GM23338 (cell line): ENCODE data around the gene NKAIN2. TPM values are rescaled to one million over a fixed set of nuclear protein-coding genes. Genes with fewer than 3 reads are reported as not detected.

ENCODE experiments used
- ATAC-seq: fragments of 200-7000 bp; cut with Tn5 transposase; 3 replicates; pipeline ENCODE4 v1.9.1; 2020
- DNase-seq: peaks from one replicate; pipeline ENCODE4 v3.0.0-alpha.2; 2015; ENCODE audit warnings: low spot score
- H2AFZ ChIP-seq: fragments of 200-600 bp; sonication (generic); 2 replicates; pipeline ENCODE4 v1.8.0; 2016; ENCODE audit warnings: antibody characterized with exemption, mild to moderate bottlenecking, moderate library complexity
- H3F3A ChIP-seq: fragments of 200-600 bp; sonication (generic); replicated peaks from 2 replicates; pipeline ENCODE4 v1.8.0; 2017; ENCODE audit warnings: antibody characterized with exemption, mixed run types, low read depth
- H3K27ac ChIP-seq: fragments of 200-600 bp; sonication (generic); 2 replicates; pipeline ENCODE4 v1.6.1; 2016; ENCODE audit warnings: low read depth
- H3K27me3 ChIP-seq: fragments of 200-600 bp; sonication (generic); 2 replicates; pipeline ENCODE4 v1.8.0; 2016; ENCODE audit warnings: mild to moderate bottlenecking, mixed run types, moderate library complexity; ENCODE audit not compliant: insufficient read depth
- H3K36me3 ChIP-seq: fragments of 200-600 bp; sonication (generic); 2 replicates; pipeline ENCODE4 v1.8.0; 2016; ENCODE audit warnings: mild to moderate bottlenecking; ENCODE audit not compliant: insufficient read depth
- H3K4me1 ChIP-seq: fragments of 200-600 bp; sonication (generic); 2 replicates; pipeline ENCODE4 v1.8.0; 2016; ENCODE audit warnings: mild to moderate bottlenecking, moderate library complexity; ENCODE audit not compliant: insufficient read depth
- H3K4me2 ChIP-seq: fragments of 200-600 bp; sonication (generic); 2 replicates; pipeline ENCODE4 v1.7.1; 2017; ENCODE audit warnings: mixed run types
- H3K4me3 ChIP-seq: fragments of 200-600 bp; sonication (generic); 2 replicates; pipeline ENCODE4 v1.6.1; 2016; ENCODE audit warnings: mixed run types
- H3K79me2 ChIP-seq: fragments of 200-600 bp; sonication (generic); replicated peaks from 2 replicates; pipeline ENCODE4 v1.8.0; 2017; ENCODE audit warnings: mild to moderate bottlenecking; ENCODE audit not compliant: insufficient read depth
- H3K9me2 ChIP-seq: fragments of 200-600 bp; sonication (generic); 2 replicates; pipeline ENCODE4 v1.8.0; 2017; ENCODE audit not compliant: insufficient read depth
- H4K20me1 ChIP-seq: fragments of 200-600 bp; sonication (generic); replicated peaks from 2 replicates; pipeline ENCODE4 v1.8.0; 2017; ENCODE audit warnings: mild to moderate bottlenecking; ENCODE audit not compliant: insufficient read depth
- H3K27ac Mint-ChIP-seq: 2 replicates; pipeline ENCODE4 v1.8.0; 2020; ENCODE audit warnings: inconsistent platforms, mild to moderate bottlenecking, moderate library complexity, mixed read lengths
- H3K27me3 Mint-ChIP-seq: 3 replicates; pipeline ENCODE4 v1.8.0; 2022; ENCODE audit warnings: low read depth, mild to moderate bottlenecking, moderate library complexity, mixed read lengths, inconsistent platforms; ENCODE audit not compliant: insufficient read depth, poor library complexity
- H3K36me3 Mint-ChIP-seq: 3 replicates; pipeline ENCODE4 v1.8.0; 2021; ENCODE audit warnings: low read depth, mild to moderate bottlenecking, inconsistent platforms, moderate library complexity, mixed read lengths
- H3K4me1 Mint-ChIP-seq: 3 replicates; pipeline ENCODE4 v1.8.0; 2020; ENCODE audit warnings: mild to moderate bottlenecking, inconsistent platforms, mixed read lengths
- H3K4me3 Mint-ChIP-seq: 3 replicates; pipeline ENCODE4 v1.8.0; 2021; ENCODE audit warnings: moderate library complexity, mild to moderate bottlenecking, inconsistent platforms, mixed read lengths
- H3K9me3 Mint-ChIP-seq: 3 replicates; pipeline ENCODE4 v1.8.0; 2020; ENCODE audit warnings: moderate library complexity, mild to moderate bottlenecking, inconsistent platforms, mixed read lengths
- CREB1 ChIP-seq: fragments of 250-450 bp; sonication (Bioruptor Pico); IDR thresholded peaks from 2 replicates; pipeline ENCODE4 v1.5.0; 2020; ENCODE audit warnings: low read depth, mild to moderate bottlenecking, moderate library complexity
- JUNB ChIP-seq: IDR thresholded peaks from one replicate; pipeline ENCODE4 v1.6.1; 2016; ENCODE audit warnings: antibody characterized with exemption; ENCODE audit not compliant: unreplicated experiment
- NANOG ChIP-seq: IDR thresholded peaks from 2 replicates; pipeline ENCODE4 v1.6.1; 2016; ENCODE audit warnings: antibody characterized with exemption, borderline replicate concordance
- STAT1 ChIP-seq: IDR thresholded peaks from one replicate; pipeline ENCODE4 v1.6.1; 2016; ENCODE audit warnings: antibody characterized with exemption; ENCODE audit not compliant: unreplicated experiment
- ZNF114 ChIP-seq: fragments of 250-450 bp; sonication (Bioruptor Pico); IDR thresholded peaks from 2 replicates; pipeline ENCODE4 v1.5.0; 2020; ENCODE audit warnings: mild to moderate bottlenecking, moderate library complexity
- polyA plus RNA-seq: library from polyadenylated mRNA; unstranded; fragments of >200 nt; fragmentation: Nextera tagmentation; extraction: Ambion mirVana; gene quantifications from 2 replicates; pipeline ENCODE4 v1.2.1, GENCODE V29; 2016
- total RNA-seq: library from RNA; depleted of rRNA; stranded (reverse); fragments of >200 nt; shearing (Covaris generic); gene quantifications from 2 replicates; pipeline ENCODE4 v1.2.3, GENCODE V29; 2014
- TF ChIP-seq, protein P1 (sequence below): fragments of 250-450 bp; sonication (Bioruptor Pico); IDR thresholded peaks from 2 replicates; pipeline ENCODE4 v1.5.0; 2020; ENCODE audit warnings: mild to moderate bottlenecking, moderate library complexity
- TF ChIP-seq, protein P2 (sequence below): IDR thresholded peaks from one replicate; pipeline ENCODE4 v1.6.1; 2018; ENCODE audit warnings: antibody characterized with exemption; ENCODE audit not compliant: unreplicated experiment

Gene NKAIN2
- total and polyA plus RNA-seq, 2 experiments from 2014 or later = 0.39 to 1.1 TPM

DNA sequence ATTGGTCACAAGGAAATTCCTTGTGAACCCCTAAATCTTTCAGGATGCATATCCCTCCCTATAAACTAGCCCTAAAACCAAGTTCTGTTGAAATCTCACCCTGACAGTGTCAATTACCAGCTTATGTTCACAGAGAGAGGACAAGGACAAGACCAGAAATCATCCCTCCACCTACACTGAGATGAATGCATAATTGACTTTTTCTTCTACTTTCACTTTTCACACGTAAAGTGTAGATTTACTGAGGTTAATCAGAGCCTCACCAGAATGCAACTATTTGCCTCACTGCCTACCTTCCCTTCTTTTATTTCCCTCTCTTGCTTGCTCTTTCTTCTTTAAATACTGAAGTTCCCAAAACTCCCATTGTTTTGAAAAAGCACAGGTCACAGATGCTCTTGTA is 15.3 kb upstream of the NKAIN2 start (continued):
- TF ChIP-seq, protein P1, sequence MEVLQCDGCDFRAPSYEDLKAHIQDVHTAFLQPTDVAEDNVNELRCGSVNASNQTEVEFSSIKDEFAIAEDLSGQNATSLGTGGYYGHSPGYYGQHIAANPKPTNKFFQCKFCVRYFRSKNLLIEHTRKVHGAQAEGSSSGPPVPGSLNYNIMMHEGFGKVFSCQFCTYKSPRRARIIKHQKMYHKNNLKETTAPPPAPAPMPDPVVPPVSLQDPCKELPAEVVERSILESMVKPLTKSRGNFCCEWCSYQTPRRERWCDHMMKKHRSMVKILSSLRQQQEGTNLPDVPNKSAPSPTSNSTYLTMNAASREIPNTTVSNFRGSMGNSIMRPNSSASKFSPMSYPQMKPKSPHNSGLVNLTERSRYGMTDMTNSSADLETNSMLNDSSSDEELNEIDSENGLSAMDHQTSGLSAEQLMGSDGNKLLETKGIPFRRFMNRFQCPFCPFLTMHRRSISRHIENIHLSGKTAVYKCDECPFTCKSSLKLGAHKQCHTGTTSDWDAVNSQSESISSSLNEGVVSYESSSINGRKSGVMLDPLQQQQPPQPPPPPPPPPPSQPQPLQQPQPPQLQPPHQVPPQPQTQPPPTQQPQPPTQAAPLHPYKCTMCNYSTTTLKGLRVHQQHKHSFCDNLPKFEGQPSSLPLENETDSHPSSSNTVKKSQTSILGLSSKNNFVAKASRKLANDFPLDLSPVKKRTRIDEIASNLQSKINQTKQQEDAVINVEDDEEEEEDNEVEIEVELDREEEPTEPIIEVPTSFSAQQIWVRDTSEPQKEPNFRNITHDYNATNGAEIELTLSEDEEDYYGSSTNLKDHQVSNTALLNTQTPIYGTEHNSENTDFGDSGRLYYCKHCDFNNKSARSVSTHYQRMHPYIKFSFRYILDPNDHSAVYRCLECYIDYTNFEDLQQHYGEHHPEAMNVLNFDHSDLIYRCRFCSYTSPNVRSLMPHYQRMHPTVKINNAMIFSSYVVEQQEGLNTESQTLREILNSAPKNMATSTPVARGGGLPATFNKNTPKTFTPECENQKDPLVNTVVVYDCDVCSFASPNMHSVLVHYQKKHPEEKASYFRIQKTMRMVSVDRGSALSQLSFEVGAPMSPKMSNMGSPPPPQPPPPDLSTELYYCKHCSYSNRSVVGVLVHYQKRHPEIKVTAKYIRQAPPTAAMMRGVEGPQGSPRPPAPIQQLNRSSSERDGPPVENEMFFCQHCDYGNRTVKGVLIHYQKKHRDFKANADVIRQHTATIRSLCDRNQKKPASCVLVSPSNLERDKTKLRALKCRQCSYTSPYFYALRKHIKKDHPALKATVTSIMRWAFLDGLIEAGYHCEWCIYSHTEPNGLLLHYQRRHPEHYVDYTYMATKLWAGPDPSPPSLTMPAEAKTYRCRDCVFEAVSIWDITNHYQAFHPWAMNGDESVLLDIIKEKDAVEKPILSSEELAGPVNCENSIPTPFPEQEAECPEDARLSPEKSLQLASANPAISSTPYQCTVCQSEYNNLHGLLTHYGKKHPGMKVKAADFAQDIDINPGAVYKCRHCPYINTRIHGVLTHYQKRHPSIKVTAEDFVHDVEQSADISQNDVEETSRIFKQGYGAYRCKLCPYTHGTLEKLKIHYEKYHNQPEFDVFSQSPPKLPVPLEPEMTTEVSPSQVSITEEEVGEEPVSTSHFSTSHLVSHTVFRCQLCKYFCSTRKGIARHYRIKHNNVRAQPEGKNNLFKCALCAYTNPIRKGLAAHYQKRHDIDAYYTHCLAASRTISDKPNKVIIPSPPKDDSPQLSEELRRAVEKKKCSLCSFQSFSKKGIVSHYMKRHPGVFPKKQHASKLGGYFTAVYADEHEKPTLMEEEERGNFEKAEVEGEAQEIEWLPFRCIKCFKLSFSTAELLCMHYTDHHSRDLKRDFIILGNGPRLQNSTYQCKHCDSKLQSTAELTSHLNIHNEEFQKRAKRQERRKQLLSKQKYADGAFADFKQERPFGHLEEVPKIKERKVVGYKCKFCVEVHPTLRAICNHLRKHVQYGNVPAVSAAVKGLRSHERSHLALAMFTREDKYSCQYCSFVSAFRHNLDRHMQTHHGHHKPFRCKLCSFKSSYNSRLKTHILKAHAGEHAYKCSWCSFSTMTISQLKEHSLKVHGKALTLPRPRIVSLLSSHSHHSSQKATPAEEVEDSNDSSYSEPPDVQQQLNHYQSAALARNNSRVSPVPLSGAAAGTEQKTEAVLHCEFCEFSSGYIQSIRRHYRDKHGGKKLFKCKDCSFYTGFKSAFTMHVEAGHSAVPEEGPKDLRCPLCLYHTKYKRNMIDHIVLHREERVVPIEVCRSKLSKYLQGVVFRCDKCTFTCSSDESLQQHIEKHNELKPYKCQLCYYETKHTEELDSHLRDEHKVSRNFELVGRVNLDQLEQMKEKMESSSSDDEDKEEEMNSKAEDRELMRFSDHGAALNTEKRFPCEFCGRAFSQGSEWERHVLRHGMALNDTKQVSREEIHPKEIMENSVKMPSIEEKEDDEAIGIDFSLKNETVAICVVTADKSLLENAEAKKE (CRISPR knock-in tag) = no peak

DNA sequence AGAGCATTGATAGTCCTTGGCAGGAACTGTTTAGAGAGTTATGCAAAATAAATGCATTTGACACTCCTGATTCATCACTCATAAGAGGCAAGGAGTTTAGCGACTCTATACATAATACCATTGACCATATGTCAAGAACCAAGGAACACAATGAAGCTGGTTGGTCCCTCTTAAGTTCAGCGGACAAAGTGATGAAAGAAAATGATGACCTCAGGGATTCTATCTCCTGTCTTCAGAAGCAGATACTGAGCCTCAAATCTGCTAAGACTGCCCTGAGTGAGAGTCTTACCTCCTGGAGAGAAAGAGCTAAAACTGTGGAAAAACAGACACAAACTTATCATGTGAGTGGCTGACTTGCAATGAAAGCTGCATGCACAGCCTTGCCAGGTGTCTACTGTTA is 9.5 kb upstream of the NKAIN2 start:
- no peaks in the 10 kb centered on the region for H3K27me3 ChIP-seq
- Mint-ChIP-seq H3K27me3 (no peaks in the 10 kb centered on the region), H3K4me1 (peaks cover 5% of the 10 kb centered on the region), H3K27ac (no peak overlapping the region), H3K9me3 (0 out of 3 replicates have a peak, but pooled peaks cover 3% of the 10 kb centered on the region), H3K4me3 (no peak overlapping the region), H3K36me3 (peaks cover 5% of the 10 kb centered on the region; the same call in 1 of the 3 replicates)
- H3K4me3 ChIP-seq = no peak overlapping the region
- no peaks in the 10 kb centered on the region for H4K20me1 ChIP-seq
- no peak overlapping the region for H2AFZ ChIP-seq
- no peak overlapping the region for H3K4me2 ChIP-seq
- 0 out of 2 replicates have a peak, but pooled peaks cover 3% of the 10 kb centered on the region for H3K4me1 ChIP-seq
- no peaks in the 10 kb centered on the region for H3F3A ChIP-seq
- H3K27ac ChIP-seq = no peak overlapping the region
- no peaks in the 10 kb centered on the region for H3K79me2 ChIP-seq
- H3K36me3 ChIP-seq = no peaks in the 10 kb centered on the region
- H3K9me2 ChIP-seq = no peaks in the 10 kb centered on the region
- ATAC-seq (no peak), DNase-seq (no peak)
- no peak for TF ChIP-seq ZNF114 (CRISPR knock-in tag)
- no peak for TF ChIP-seq NANOG
- TF ChIP-seq STAT1 = no peak
- no peak for TF ChIP-seq CREB1
- TF ChIP-seq, protein P2, sequence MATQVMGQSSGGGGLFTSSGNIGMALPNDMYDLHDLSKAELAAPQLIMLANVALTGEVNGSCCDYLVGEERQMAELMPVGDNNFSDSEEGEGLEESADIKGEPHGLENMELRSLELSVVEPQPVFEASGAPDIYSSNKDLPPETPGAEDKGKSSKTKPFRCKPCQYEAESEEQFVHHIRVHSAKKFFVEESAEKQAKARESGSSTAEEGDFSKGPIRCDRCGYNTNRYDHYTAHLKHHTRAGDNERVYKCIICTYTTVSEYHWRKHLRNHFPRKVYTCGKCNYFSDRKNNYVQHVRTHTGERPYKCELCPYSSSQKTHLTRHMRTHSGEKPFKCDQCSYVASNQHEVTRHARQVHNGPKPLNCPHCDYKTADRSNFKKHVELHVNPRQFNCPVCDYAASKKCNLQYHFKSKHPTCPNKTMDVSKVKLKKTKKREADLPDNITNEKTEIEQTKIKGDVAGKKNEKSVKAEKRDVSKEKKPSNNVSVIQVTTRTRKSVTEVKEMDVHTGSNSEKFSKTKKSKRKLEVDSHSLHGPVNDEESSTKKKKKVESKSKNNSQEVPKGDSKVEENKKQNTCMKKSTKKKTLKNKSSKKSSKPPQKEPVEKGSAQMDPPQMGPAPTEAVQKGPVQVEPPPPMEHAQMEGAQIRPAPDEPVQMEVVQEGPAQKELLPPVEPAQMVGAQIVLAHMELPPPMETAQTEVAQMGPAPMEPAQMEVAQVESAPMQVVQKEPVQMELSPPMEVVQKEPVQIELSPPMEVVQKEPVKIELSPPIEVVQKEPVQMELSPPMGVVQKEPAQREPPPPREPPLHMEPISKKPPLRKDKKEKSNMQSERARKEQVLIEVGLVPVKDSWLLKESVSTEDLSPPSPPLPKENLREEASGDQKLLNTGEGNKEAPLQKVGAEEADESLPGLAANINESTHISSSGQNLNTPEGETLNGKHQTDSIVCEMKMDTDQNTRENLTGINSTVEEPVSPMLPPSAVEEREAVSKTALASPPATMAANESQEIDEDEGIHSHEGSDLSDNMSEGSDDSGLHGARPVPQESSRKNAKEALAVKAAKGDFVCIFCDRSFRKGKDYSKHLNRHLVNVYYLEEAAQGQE = no peak
- TF ChIP-seq JUNB = no peak
